ENCODE data around the gene UBAC2. TPM values are rescaled to one million over a fixed set of nuclear protein-coding genes. Genes with fewer than 3 reads are reported as not detected.
"Not testable (repeated sequence)": the region's sequence is repeated elsewhere in the genome, so short reads cannot be mapped to it uniquely, and the experiment has no call there.

Gene UBAC2
- total RNA-seq, 1 donor from 2014 or later: 33.4 TPM

DNA sequence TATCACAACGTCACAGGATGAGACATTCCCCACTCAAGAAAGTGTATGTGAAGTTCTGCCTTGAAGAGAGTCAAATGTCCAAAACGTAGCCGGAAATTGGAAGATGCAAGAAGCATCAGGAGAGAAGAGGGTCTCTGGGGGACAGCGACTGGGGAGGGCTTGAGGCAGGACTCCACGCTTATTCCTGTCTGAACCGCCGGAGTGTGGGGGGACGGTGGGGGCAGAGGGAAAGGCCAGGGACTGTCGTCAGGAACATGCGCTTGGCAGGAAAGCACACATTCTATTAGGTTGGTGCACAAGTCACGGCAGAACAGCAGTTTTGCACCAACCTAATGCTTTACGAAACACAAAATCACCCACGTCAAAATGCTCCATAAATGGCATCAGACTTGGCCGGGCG, 205.3 kb downstream of the UBAC2 start:
- no peak for DNase-seq (ENCODE audit: low spot score)

GRCh38 chr13:99406799-99407201, 206.1 kb downstream of the UBAC2 start:
- ATAC-seq: peak; percentile 29
- DNase-seq (ENCODE audit: low spot score): no peak

More for the DNA sequence above, 205.3 kb downstream of the UBAC2 start:
- ATAC-seq: no peak

GRCh38 chr13:99407906-99408702, 207.4 kb downstream of the UBAC2 start:
- ATAC-seq (no peak), DNase-seq (ENCODE audit: low spot score) (no peak)

- ATAC-seq (no peak), DNase-seq (ENCODE audit: low spot score) (no peak)
Measured at GRCh38 chr13:99408703-99409000, 208.0 kb downstream of the UBAC2 start.

- ATAC-seq: not testable (repeated sequence)
Measured at GRCh38 chr13:99409461-99410083, 208.9 kb downstream of the UBAC2 start.

DNA sequence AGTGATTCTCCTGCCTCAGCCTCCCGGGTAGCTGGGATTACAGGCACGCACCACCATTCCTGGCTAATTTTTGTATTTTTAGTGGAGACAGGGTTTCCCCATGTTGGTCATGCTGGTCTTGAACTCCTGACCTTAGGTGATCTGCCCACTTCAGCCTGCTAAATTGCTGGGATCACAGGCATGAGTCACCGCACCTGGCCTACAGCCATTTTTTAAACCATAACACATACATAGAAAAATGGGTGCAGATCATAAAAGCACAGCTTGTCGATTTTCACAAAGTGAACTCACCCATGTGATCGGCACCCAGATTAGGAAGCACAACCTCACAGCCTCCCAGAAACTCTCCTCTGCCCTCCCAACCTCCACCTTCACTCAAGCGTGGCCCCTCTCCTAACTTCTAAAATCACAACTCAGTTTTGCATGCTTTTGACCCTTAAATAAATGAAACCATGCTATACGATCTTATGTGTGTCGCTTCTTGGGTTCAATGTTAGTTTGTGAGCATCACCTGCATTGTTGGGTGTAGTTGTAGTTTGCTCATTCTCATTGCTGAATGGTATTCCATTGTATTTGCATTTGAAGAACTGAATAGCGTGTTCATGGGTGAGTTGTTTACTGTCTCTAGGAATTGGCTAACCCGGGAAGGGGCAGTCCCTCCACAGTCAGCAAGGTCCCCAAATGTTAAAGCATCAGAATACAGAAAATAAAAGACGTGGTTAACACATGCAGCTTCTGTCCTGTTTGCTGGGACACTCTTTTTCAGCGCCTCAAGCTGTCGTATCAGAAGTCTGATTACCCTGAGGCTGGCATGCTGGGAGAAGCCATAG, 210.2 kb downstream of the UBAC2 start:
- DNase-seq (ENCODE audit: low spot score); ATAC-seq: not testable (repeated sequence)

More at GRCh38 chr13:99409461-99410083, 208.9 kb downstream of the UBAC2 start:
- DNase-seq (ENCODE audit: low spot score): not testable (repeated sequence)

GRCh38 chr13:99412856-99413255, 212.2 kb downstream of the UBAC2 start:
- DNase-seq (ENCODE audit: low spot score) (no peak), ATAC-seq (no peak)

- DNase-seq (ENCODE audit: low spot score): no peak
- no peak for ATAC-seq
Measured at GRCh38 chr13:99414048-99414995, 213.7 kb downstream of the UBAC2 start.

- ATAC-seq (peak; percentile 47), DNase-seq (ENCODE audit: low spot score) (no peak)
Measured at GRCh38 chr13:99415014-99415650, 214.5 kb downstream of the UBAC2 start.

DNA sequence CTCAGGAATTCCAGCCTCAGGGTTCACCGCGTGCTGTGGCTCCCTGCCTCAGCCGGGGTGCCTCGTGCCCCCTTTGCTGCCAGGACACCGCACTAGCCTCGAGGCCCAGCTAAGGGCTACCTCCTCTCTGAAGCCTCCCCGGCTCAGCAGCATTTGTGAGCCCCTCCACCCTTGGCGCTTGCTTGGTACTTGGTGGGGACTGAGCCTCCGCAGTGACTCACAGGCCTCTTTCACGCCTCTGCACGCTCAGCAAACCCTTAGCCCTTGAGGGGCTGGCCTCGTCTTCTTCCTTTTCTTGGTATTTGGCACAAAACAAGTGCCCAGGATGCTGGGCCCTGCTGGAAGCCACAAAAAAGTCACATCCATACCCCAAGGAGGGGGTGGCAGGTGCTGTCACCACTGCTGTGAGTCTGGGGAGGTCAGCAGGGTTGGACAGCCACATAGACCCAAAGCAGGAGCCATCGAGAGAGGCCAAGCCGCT, 215.2 kb downstream of the UBAC2 start:
- ATAC-seq (peak; percentile 18), DNase-seq (ENCODE audit: low spot score) (no peak)

GRCh38 chr13:99416411-99417121, 215.9 kb downstream of the UBAC2 start:
- no peak for ATAC-seq
- DNase-seq (ENCODE audit: low spot score): no peak

DNA sequence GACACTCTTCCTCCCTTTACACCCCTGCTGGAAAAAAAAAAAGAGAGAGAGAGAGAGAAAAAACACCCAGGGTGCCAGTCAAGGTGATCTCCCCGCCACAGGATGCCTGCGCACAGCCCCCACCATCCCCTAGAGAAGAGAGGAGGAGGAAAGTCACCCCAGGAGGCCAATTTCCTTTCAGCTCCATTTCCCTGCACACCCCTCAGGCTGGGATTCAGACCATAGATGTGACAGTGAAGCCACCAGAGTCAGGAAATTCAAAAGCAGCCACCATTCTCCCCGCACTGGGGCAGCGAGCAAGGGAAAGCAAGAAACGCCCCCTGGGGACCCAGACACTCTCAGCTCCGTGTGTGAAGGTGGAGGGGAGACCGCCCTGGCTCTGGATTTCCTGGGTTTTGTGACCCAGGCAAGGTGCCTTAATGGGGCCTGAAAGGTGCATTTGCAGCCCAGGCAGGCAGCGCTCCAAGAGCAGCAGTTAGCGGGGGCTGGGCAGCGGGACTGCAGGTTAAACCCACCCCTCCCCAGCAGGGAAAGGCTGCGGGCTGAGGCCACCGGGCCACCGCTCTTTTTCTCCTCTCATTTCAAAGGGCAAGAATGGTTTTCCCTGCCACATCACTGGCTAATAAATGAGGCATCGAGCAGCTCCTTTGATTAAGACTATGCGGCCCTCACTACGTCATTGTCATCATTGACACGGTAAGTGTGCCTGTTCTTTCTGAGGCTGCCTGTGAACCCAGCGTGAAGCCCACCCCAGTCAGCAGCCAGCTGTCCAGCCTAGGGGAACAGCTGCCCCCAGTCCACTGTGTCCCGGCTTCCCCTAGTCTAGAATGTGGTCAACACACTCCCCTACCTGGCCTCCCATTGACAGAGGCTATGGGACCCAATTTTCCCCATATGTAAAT, 216.8 kb downstream of the UBAC2 start:
- ATAC-seq (no peak), DNase-seq (ENCODE audit: low spot score) (no peak)

- ATAC-seq: no peak
- no peak for DNase-seq (ENCODE audit: low spot score)
Measured at GRCh38 chr13:99418103-99418842, 217.6 kb downstream of the UBAC2 start.

GRCh38 chr13:99418843-99419140, 218.1 kb downstream of the UBAC2 start:
- no peak for ATAC-seq

GRCh38 chr13:99419591-99420243, 219.1 kb downstream of the UBAC2 start:
- DNase-seq (ENCODE audit: low spot score): no peak

More at GRCh38 chr13:99418843-99419140, 218.1 kb downstream of the UBAC2 start:
- DNase-seq (ENCODE audit: low spot score): no peak

GRCh38 chr13:99421271-99421670, 220.6 kb downstream of the UBAC2 start:
- ATAC-seq: no peak
- DNase-seq (ENCODE audit: low spot score): no peak

More at GRCh38 chr13:99419591-99420243, 219.1 kb downstream of the UBAC2 start:
- ATAC-seq: no peak
